Liver (tissue), 3 donors: Measurements from ENCODE around the gene WDR5.

Experiments used
- CTCF ChIP-seq: fragments of 150-350 bp; IDR thresholded peaks from 2 replicates; pipeline ENCODE4 v1.5.1; 2017; ENCODE audit warnings: improper control_type of control experiment, low read depth, low read length; ENCODE audit not compliant: missing input control
- RAD21 ChIP-seq, 2 donors: IDR thresholded peaks; 2 replicates each; pipeline ENCODE4 v1.6.1; 2016; ENCODE audit warnings: antibody characterized with exemption in 2 of 2, mild to moderate bottlenecking in 2 of 2
- donor health status: healthy.
- donor health status: healthy.

- no peak for TF ChIP-seq CTCF
- TF ChIP-seq RAD21 (IDR thresholded peaks at IDR 0.05) = no peak
Observed at GRCh38 chr9:134208981-134209725, 73.3 kb downstream of the WDR5 start.
